ENCODE measurements around the gene ARFIP1.

DNA sequence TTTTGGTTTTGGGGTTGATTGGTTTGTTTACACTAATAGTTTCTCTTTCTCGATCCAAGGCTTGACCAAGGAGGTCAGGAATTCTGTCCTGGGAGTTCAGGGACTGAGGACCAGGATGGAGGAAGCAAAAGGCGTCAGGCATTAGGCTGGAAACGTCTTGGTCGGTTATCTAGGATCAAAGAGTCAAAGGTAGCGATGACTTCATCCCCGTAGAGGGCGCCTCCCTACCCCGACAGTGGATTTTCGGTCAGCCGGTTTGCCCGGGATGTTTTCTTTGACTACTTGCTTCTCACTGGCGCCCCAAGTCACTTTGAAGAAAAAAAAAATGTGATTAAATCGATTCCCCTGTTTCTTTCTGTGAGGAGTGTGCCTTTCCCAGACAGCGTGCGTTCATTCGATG lies 155.4 kb downstream of the ARFIP1 start:
- TF ChIP-seq, protein P1, sequence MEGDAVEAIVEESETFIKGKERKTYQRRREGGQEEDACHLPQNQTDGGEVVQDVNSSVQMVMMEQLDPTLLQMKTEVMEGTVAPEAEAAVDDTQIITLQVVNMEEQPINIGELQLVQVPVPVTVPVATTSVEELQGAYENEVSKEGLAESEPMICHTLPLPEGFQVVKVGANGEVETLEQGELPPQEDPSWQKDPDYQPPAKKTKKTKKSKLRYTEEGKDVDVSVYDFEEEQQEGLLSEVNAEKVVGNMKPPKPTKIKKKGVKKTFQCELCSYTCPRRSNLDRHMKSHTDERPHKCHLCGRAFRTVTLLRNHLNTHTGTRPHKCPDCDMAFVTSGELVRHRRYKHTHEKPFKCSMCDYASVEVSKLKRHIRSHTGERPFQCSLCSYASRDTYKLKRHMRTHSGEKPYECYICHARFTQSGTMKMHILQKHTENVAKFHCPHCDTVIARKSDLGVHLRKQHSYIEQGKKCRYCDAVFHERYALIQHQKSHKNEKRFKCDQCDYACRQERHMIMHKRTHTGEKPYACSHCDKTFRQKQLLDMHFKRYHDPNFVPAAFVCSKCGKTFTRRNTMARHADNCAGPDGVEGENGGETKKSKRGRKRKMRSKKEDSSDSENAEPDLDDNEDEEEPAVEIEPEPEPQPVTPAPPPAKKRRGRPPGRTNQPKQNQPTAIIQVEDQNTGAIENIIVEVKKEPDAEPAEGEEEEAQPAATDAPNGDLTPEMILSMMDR (IDR thresholded peaks at IDR 0.05): peak in 1 of 6 experiments; percentile 2
- no peak for TF ChIP-seq POLR2A (IDR thresholded peaks at IDR 0.05)
